HG02759 (cell line): ENCODE results near the gene SLMAP.

Experiments
- ATAC-seq: cut with Tn5 transposase; IDR thresholded peaks from one replicate; pipeline ENCODE4 v1.9.1; 2021; ENCODE audit warnings: mild to moderate bottlenecking, moderate library complexity; ENCODE audit not compliant: unreplicated experiment

Gene SLMAP

DNA sequence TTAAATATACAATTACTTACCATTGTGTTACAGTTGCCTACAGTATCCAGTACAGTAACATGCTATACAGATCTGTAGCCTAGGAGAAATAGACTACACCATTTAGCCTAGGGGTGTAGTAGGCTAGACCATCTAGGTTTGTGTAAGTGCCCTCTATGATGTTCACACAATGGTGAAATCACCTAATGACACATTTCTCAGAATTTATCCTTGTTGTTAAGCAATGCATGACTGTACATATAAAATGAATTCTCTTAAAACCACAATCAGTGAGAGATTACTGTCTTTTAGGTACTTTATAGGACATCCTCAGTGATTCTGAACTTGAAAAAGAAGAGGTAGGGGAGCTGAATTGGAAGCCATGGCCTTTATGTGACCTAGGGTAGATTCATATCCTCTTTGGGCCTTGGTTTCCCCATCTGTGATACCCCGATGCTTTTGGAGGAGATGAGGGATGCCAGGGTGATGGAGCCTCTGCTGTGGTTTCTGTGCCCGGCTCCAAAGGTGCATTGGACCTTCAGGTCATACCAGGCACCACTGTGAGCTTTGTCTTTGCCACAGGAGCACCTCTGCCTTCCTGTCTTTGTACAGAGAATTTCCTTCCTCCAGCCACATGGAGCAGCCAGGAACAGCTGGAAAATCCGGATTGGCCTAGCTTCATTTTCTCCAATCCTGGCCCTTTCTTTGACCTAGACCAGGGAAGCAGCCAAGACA, 200.2 kb downstream of the SLMAP start:
- no peak for ATAC-seq

DNA sequence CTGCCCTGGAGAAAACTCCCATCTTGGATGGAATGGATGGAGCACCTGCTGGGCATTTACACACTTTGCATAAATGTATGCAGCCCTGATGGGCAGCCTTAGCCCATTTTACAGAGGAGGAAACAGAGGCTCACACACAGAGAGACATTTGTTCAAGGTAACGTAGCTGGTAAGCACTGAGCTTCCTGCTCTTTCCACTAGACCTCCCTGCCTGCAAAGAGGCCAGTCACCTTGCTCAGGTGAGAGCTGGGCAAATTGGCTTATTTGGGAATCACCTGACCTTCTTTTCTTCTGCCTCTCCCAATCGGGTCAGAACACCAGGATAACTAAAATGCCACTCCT, 200.7 kb downstream of the SLMAP start:
- ATAC-seq: no peak

DNA sequence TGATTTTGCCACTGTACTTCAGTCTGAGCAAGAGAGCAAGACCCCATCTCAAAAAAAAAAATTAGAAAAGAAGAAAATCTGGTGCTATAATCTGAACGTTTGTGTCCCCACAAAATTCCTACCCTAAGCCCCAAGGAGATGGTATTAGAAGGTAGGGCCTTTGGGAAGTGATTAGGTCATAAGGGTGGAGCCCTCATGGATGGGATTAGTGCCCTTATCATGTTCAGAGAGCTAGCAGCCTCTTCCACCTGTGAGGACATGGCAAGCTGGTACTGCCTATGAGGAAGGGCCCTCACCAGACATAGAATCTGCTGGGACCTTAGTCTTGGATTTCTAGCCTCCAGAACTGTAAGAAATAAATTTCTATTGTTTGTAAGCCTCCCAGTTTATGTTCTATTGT, 201.7 kb downstream of the SLMAP start:
- ATAC-seq: no peak

DNA sequence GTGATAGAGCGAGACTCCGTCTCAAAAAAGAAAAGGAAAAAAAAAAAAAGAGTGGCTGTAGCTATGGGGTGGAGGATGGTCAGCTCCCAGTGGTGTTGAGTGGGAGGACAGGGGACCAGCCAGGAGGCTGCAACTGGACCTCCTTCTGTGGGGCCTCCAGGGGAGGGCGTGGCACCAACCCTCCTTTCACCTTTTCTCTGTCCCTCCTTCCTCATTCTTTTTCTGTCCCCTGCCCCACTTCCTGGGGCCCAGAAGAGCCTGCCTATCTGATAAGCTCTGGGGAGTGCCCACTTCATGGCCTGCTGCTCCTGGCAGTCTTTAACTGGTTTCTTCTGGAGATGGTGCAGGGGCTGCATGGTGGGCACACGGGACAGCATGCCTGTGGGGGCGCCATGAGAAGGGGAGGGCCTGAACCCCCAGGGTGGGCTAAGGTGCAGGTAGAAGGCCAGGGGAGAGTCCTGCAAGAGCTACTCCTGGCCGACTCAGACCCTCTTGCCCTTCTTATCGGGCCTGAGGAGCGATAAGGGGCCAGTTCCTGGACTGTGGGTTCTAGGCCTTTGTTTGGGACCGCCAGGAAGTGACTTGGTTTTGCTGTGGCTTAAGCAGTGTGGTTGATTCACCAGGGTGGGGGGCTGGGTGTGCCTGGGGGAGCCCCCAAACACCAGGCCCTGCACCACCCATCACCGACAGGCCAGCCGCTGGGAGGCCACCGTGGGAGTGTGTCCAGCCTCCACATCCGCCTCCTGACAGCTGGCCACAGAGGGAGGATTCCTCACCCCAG, 202.7 kb downstream of the SLMAP start:
- ATAC-seq: peak; percentile 31

DNA sequence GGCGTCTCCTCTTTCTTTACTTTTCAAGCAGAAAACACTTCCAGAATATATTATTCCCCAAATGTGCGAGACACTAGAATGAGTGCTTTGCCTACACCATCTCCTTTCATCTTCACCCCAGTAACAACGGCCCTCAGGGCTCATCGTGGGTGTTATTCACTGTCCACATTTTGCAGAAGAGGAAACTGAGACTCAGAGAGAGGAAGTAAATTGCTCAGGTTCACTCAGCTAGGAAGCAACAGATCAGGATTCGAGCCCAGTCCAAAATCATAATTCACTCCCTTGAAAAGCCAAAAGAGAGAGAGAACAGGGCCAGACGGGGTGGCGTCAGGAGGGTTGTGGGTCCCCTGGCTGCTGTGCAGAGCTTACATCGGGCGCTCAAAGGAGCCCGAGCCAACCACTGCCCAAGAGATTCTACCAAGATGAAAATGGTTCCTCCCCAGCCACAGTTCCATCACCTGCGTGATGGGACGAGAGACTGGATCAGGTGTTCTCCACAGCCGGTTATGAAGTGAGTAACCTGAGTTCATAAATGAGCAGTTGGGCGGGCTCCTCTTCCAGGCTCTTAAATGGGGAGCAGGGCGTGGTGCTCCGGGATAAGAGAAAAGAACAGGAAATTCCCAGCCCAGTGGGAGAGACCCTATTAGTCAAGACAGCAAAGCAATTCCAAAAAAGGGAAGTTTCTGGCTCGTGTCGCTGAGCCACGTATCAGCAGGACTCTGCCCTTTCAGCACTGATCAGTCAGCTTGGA, 203.5 kb downstream of the SLMAP start:
- peak; percentile 57 for ATAC-seq

DNA sequence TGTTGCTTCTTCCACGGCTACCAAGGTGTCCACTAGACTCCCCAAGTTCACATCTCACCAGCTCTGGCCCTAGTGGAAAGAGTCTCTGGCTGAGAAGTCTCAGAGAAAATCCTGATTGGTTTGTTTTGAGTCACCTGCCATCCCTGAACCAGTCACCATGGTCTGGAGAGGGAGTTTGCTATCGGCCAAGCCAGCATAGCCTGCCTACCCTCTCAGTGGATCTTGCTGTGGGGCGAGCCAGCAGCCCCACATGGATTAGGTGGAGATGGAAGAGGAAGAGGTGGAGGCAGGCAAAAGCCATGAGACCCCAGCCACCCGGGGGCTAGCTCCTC, 204.0 kb downstream of the SLMAP start:
- ATAC-seq: no peak

DNA sequence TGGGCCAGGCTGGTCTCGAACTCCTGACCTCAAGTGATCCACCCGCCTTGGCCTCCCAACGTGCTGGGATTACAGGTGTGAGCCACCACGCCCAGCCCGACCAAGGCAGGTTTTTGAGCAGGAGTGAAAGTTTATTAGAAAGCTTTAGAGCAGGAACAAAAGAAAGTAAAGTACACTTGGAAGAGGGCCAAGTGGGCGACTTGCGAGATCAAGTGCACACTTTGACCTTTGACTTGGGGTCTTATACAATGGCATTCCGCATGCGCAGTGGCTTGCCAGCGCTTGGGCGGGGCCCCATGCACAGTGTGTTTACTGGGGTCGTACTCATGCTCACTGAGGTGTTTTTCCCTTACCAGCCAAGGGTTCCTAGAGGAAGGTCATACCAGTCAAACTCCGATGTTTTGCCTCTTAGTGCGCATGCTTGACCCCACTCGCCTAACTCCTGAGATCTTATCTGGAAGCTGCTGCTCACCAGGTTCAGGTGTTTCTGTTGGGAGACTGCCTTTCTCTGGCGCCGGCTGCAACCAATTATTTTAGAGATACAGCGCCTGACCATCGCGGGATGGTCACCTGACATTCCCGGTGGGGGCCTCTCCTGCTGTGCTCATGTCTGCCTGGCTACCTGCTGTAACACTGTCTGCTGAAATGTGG, 205.2 kb downstream of the SLMAP start:
- no peak for ATAC-seq

DNA sequence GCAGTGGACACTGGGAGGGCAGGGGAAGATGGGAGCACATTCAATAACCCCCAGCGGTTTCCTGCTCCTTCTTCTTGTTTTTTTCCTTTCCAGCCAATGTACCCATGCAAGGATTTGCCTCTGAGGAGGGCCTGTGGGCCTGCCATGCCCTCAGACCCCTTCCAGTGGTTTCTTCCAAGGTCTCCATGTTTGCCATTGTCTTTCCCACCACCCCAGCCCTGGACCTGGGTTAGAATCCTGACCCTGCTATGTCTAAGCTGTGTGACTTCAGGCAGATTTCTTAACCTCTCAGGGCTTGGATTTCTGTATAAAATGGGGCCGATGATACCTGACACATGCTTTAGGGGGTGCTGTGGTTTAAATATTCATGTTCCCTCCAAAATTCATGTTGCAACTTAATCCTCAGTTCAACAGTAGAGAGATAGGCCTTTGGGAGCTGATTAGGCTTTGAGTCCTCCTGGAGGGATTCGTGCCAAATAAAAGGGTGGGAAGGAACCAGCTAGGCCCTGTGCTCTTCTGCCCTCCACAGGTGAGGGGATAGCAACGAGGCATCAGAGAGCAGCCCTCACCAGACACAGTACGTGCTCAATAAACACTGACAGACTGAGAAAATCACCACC, 205.8 kb downstream of the SLMAP start:
- ATAC-seq: no peak

DNA sequence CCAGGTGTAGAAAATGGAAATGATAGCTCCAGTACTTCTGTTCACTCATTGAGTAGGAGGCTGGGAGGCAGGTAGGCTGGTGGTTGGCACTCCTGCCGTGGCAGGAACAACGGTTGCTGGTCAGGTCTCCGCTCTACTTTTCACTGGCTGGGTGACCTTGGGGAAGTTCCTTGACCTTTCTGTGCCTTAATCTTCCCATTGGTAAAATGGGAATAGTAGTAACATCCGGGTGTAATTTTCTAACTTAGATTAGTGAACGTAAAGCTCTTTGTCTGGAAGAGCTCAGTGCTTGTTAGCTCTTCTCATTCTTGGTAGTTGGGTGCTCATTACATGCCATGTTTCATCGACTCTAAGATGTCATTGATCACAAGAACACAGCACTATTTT, 206.3 kb downstream of the SLMAP start:
- no peak for ATAC-seq

DNA sequence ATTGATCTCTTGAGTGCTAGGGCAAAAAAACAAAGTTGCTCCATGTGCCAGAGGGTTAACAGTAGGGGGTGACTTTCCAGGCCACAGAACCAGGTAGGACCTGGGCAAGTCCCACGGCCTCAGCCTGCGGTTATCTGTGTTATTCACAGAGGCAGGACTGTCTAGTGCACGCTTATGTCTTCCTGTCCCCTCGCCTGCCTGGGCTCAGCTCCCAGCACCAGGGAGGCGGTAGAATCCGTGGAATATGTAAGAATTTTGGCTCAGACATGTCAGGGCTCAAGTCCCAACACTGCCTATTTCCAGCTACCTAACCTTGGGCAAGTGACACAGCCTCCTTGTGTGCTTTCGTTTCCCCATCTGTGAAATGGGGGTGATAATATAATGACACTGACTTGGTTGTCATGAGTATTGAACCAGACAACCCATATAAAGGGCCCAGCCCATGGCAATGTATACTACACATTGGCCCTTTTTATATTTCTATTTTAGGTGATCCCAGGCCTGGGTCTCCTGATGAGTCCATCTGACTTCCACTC, 207.8 kb downstream of the SLMAP start:
- ATAC-seq: no peak

DNA sequence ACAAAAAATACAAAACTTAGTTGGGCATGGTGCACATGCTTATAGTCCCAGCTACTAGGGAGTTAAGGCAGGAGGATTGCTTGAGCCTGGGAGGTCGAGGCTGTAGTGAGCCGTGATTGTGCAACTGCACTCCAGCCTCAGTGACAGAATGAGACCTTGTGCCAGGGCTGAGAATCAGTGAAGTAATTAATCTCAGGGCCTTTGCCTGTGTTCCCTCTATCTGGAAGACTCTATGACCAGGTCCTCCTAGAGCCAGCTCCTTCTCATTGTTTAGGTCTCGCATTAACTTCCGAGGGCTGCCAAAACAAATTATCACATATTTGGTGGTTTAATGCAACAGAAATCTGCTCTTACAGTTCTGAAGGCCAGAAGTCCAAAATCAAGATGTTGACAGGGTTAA, 210.7 kb downstream of the SLMAP start:
- no peak for ATAC-seq

DNA sequence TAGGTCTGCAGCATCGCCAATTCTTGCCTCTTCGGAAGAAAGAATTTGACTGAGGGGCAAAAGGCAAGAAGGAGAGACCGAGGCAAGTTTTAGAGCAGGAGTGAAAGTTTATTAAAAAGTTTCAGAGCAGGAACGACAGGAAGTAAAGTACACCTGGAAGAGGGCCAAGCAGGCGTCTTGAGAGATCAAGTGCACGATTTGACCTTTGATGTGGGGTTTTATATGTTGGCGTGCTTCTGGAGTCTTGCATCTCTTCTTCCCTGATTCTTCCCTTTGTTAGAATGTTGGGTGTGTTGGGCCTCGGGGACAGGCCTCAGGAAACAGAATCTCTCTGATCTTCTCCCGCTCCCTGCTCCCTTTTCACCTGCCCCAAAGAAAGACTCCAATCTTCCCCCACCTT, 211.5 kb downstream of the SLMAP start:
- no peak for ATAC-seq

DNA sequence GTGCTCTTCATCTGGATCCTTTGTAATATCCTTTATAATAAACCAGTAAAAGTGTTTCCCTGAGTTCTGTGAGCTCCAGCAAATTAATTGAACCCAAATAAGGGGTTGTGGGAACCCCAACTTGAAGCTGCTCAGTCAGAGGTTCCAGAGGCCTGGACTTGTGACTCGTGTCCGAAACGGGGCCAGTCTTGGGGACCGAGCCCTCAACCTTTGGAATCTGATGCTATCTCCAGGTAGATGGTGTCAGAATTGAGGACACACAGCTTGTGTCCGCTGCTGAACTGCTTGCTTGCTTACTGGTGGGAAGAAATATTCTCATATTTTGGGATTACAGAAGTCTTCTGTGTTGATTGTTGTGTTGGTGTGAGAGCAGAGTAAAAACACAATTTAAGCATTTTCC, 212.4 kb downstream of the SLMAP start:
- ATAC-seq: no peak

DNA sequence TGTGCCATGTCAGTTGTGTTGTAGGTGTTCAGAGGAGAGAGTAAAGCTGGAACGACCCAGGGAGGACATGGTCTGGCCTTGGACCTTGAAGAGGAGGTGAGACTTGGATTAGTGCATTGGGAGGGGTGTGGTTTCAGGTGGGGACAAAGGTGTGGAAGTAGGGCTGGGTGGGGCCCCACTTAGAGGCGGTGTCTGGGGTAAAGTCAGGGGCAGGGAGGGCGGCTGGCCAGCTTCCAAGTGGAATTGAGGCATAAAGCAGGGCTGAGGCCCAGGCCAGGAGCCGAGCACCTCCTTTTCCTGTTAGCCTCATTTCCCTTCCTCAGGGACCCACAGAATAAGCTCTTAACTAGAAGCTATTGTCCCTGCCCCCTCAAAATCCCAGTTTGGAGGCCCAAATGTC, 215.9 kb downstream of the SLMAP start:
- no peak for ATAC-seq

DNA sequence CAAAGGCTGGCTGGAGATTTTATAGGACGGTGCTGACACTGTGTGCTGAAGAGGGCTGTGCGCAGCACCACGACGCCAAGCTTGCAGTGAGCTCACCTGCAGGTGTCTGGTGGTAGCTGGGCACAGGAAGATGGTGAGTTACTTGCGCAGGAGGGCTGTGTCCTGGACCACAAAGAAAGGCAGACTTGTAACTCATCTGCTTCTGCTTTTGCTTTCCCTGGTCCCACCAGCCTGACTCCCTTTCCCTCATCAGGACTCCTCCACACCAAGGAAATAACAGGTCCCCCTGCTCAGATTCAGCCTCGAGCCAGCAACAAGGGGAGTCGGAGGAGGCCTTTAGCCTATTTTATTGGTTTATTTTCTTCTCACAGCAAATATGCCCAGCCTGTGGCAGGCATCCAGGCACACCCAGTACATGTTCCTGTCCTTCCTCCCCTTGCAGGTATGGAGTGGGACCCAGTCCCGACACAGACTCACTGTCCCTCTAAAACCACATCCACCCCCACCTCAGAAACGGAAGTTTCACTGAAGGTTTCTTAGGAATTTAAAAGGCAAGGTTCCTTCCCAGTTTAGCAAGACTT, 216.5 kb downstream of the SLMAP start:
- ATAC-seq: no peak

DNA sequence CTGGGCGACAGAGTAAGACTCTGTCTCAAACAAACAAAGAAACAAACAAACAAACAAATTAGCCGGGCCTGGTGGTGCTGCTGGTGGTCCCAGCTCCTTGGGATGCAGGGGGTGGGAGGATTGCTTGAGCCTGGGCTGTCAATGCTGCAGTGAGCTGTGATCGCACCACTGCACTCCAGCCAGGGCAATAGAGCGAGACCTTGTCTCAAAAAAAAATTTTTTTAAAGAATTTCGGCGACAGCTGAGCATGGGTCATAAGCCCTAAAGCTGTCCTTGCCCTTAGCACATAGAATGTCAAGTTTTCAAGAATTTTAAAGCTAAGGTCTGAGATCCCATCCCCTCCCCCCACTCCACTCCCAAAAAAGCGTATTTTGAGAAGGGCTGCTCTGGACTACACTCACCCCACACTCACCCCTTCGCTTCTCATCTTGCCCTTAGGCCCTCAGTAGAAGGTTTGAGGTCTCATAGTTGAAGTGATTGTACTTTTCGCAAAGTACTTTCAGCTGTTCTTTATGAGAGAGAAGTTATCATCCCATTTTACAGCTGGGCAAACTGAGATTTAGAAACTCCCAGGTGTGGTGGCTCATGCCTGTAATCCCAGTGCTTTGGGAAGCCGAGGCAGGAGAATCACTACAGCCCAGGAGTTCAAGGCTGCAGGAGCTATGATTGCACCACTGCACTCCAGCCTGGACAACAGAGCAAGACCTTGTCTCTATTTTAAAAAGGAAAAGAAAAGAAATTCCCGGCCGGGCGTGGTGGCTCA, 217.8 kb downstream of the SLMAP start:
- no peak for ATAC-seq

DNA sequence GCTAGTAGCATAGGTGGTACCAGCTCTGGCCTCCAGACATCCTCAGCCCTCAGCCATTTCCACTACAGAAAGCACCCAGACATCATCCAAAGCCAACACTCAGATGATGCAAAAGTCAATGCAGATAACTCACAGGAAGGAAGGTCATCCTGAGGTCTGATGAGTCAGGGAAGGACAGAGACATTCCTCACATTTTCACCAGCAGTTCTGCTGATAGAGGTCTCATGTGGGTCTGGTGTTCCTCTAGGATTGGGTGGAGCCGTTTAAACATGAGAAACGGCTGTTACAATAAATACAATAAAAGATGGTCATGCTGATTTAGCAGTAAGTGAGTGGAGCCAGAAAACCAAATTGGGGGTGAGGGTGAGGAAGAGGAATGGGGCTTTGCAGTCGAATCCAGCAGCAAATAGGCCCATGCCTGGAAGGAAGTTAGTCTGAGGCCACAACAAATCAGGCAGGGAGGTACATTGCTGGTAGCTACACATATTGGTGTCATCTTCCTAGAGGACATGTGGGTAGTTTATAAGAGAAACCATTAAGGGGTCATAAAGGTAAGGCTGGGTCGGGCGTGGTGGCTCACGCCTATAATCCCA, 218.8 kb downstream of the SLMAP start:
- no peak for ATAC-seq

DNA sequence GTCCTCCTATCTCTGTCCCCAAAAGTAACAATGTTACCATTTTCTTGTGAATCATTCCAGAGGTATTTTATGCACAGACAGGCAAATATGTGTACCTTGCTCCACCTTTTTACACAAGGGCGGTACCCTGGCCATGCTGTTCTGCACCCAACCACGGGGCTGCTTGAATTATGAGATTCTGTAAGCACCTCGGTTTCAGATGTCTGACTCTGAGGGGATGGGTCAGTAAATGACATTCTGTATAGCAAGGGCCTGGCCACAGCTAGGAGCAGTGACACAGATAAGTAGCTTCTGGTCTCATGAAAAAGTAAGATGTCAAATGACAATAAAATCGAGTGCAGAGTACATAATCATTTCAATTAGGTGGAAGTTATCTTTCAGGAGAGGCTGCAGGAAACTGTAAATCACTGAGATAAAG, 221.7 kb downstream of the SLMAP start:
- no peak for ATAC-seq

DNA sequence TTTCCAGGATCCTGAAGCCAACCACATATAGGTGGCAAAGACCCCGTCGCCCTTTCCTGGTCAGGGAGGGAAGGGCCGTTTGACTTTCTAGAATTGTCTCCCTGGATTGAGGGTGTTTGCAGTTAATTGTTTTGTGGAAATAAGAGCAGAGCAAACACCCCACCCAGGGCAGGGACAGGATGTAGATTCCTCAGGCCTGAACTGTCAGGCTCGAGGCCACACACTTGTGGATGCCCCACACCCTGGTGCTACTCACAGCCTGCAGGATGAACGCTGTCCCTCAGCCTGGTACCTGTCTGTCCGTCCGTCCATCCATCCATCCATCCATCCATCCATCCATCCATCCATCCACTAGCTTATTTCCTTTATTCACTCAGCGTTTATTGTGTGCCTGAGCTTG, 222.2 kb downstream of the SLMAP start:
- ATAC-seq: no peak
